Measurements from ENCODE around the gene FAM20C. TPM values are rescaled to one million over a fixed set of nuclear protein-coding genes. Genes with fewer than 3 reads are reported as not detected.

FAM20C gene
- total RNA-seq, 2 donors from 2014 or later: 13.7 to 19.9 TPM

GRCh38 chr7:162632-163297 is 29.6 kb upstream of the FAM20C start:
- no peaks in the 10 kb centered on the region for H3K27me3 ChIP-seq
- H3K4me1 ChIP-seq: peaks cover 0 to 12% of the 10 kb centered on the region in 2 donors
- no peak for DNase-seq (ENCODE audit: low spot score)
- no peak overlapping the region for H3K27ac ChIP-seq
- no peaks in the 10 kb centered on the region for H3K36me3 ChIP-seq
- no peaks in the 10 kb centered on the region for H3K9me3 ChIP-seq
- no peak for TF ChIP-seq CTCF (IDR thresholded peaks at IDR 0.05)
- H3K4me3 ChIP-seq: no peak overlapping the region

DNA sequence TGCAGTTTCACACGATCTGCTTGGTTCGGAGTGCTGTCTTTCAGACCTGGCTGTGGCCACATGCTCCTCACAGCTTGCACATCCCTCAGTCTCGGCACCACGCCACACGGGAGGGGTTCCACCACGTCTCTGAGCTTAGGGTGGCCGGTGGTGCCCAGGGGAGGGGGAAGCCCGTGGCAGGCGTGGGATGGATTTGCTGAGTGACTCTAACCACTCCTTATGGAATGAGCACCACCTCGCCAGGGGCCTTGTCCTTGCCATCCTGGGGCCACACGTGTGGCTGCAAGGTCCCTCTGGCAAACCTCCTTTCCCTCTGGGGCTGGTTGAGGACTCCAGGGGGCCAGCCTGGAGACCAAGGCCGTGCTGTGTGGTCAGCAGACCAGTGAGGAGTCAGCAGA is 29.1 kb upstream of the FAM20C start:
- Histone ChIP-seq H3K4me3 (no peak overlapping the region), H3K27ac (no peak overlapping the region), H3K9me3 (no peaks in the 10 kb centered on the region), H3K4me1 (peaks cover 0 to 12% of the 10 kb centered on the region in 2 donors), H3K36me3 (no peaks in the 10 kb centered on the region), H3K27me3 (no peaks in the 10 kb centered on the region)
- no peak for TF ChIP-seq CTCF (IDR thresholded peaks at IDR 0.05)
- DNase-seq (ENCODE audit: low spot score): no peak

- TF ChIP-seq CTCF (IDR thresholded peaks at IDR 0.05): no peak
- DNase-seq (ENCODE audit: low spot score): no peak
- Histone ChIP-seq H3K36me3 (no peaks in the 10 kb centered on the region), H3K27me3 (no peaks in the 10 kb centered on the region), H3K4me1 (peaks cover 0 to 12% of the 10 kb centered on the region in 2 donors), H3K27ac (no peak overlapping the region), H3K9me3 (no peaks in the 10 kb centered on the region), H3K4me3 (no peak overlapping the region)
Observed at GRCh38 chr7:163971-164881, 28.1 kb upstream of the FAM20C start.

GRCh38 chr7:164882-165660 is 27.3 kb upstream of the FAM20C start:
- Histone ChIP-seq H3K27me3 (no peaks in the 10 kb centered on the region), H3K27ac (no peak overlapping the region), H3K4me1 (peaks cover 0 to 12% of the 10 kb centered on the region in 2 donors), H3K36me3 (no peaks in the 10 kb centered on the region), H3K9me3 (no peaks in the 10 kb centered on the region), H3K4me3 (no peak overlapping the region)
- TF ChIP-seq CTCF (IDR thresholded peaks at IDR 0.05): no peak
- no peak for DNase-seq (ENCODE audit: low spot score)

DNA sequence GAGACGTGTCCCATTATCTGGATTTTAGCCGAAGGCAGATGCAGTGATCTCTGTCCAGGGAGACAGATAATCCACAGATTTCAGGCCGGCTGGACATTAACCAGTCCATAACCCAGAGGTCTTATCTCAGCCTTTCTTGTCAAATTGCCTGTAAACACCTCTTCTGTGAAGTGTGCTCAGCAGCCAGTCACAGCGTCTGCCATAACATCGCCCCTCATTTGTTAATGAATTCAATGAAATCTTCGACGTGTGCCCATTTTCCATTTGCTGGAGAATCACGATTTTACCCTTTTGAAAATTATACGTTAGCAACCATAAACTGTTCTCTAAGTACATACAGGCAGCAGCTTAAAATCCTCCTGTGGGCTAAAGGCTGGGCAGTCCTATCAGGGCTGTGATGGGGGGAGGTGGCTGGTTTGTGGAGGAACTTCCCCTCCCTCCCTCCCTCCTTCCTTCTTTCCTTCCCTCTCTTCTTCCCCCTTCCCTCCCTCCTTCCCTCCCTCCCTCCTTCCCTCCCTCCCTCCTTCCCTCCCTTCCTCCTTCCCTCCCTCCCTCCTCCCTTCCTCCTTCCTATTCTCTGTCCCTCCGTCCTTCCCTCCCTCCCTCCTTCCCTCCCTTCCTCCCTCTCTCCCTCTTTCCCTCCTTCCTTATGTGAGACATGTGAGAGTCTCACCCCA is 26.6 kb upstream of the FAM20C start:
- H3K4me1 ChIP-seq: peaks cover 0 to 12% of the 10 kb centered on the region in 2 donors
- no peak for TF ChIP-seq CTCF (IDR thresholded peaks at IDR 0.05)
- H3K36me3 ChIP-seq: no peaks in the 10 kb centered on the region
- H3K9me3 ChIP-seq: no peaks in the 10 kb centered on the region
- no peak for DNase-seq (ENCODE audit: low spot score)
- H3K4me3 ChIP-seq: no peak overlapping the region
- no peak overlapping the region for H3K27ac ChIP-seq
- H3K27me3 ChIP-seq: no peaks in the 10 kb centered on the region
